HEK293T (cell line): ENCODE results near the gene PKD1L1.

Experiments used
- BHLHE40 ChIP-seq: fragments of 450-650 bp; IDR thresholded peaks from 2 replicates; pipeline ENCODE4 v1.6.1; 2016; ENCODE audit warnings: mild to moderate bottlenecking, moderate library complexity, borderline replicate concordance
- CTBP1 ChIP-seq: fragments of 450-650 bp; IDR thresholded peaks from 2 replicates; pipeline ENCODE4 v1.6.1; 2016; ENCODE audit warnings: borderline replicate concordance
- FOXK2 ChIP-seq: fragments of 450-650 bp; IDR thresholded peaks from 2 replicates; pipeline ENCODE4 v1.6.1; 2016; ENCODE audit warnings: mild to moderate bottlenecking
- FOXM1 ChIP-seq: fragments of 450-650 bp; IDR thresholded peaks from 2 replicates; pipeline ENCODE4 v1.6.1; 2017; ENCODE audit warnings: mild to moderate bottlenecking, borderline replicate concordance
- HDGF ChIP-seq: fragments of 450-650 bp; IDR thresholded peaks from 2 replicates; pipeline ENCODE4 v1.6.1; 2017; ENCODE audit warnings: antibody characterized with exemption, borderline replicate concordance
- L3MBTL2 ChIP-seq: fragments of 450-650 bp; conservative IDR thresholded peaks from 2 replicates; pipeline ENCODE4 v1.6.1; 2016; ENCODE audit warnings: mild to moderate bottlenecking
- LEF1 ChIP-seq: fragments of 450-650 bp; IDR thresholded peaks from 2 replicates; pipeline ENCODE4 v1.6.1; 2017; ENCODE audit warnings: mild to moderate bottlenecking, borderline replicate concordance
- NFRKB ChIP-seq: fragments of 450-650 bp; IDR thresholded peaks from 2 replicates; pipeline ENCODE4 v1.6.1; 2016; ENCODE audit warnings: mild to moderate bottlenecking, moderate library complexity
- PKNOX1 ChIP-seq: fragments of 450-650 bp; IDR thresholded peaks from 2 replicates; pipeline ENCODE4 v1.6.1; 2016
- SP1 ChIP-seq: fragments of 450-650 bp; IDR thresholded peaks from 2 replicates; pipeline ENCODE4 v1.6.1; 2017
- SUZ12 ChIP-seq: fragments of 450-650 bp; IDR thresholded peaks from 2 replicates; pipeline ENCODE4 v1.6.1; 2016; ENCODE audit warnings: mild to moderate bottlenecking
- TARDBP ChIP-seq: fragments of 450-650 bp; IDR thresholded peaks from 2 replicates; pipeline ENCODE4 v1.6.1; 2016
- ZNF384 ChIP-seq: fragments of 450-650 bp; IDR thresholded peaks from 2 replicates; pipeline ENCODE4 v1.6.1; 2016

- no peak for TF ChIP-seq TARDBP
- TF ChIP-seq LEF1, result no peak
- no peak for TF ChIP-seq PKNOX1
- TF ChIP-seq SP1, result no peak
- TF ChIP-seq FOXK2, result no peak
- TF ChIP-seq FOXM1, result no peak
- no peak for TF ChIP-seq NFRKB
- TF ChIP-seq CTBP1, result no peak
- TF ChIP-seq BHLHE40, result no peak
- no peak for TF ChIP-seq HDGF
- TF ChIP-seq L3MBTL2, result no peak
- TF ChIP-seq ZNF384, result no peak
- TF ChIP-seq SUZ12, result no peak
Measured at GRCh38 chr7:47936323-47936722, 11.9 kb downstream of the PKD1L1 start.
